ENCODE measurements around the gene MRPL12. TPM values are rescaled to one million over a fixed set of nuclear protein-coding genes. Genes with fewer than 3 reads are reported as not detected.
"Not testable (repeated sequence)": the region's sequence is repeated elsewhere in the genome, so short reads cannot be mapped to it uniquely, and the experiment has no call there.

Gene MRPL12
- total RNA-seq, 1 experiment from 2014 or later = 35.9 TPM

DNA sequence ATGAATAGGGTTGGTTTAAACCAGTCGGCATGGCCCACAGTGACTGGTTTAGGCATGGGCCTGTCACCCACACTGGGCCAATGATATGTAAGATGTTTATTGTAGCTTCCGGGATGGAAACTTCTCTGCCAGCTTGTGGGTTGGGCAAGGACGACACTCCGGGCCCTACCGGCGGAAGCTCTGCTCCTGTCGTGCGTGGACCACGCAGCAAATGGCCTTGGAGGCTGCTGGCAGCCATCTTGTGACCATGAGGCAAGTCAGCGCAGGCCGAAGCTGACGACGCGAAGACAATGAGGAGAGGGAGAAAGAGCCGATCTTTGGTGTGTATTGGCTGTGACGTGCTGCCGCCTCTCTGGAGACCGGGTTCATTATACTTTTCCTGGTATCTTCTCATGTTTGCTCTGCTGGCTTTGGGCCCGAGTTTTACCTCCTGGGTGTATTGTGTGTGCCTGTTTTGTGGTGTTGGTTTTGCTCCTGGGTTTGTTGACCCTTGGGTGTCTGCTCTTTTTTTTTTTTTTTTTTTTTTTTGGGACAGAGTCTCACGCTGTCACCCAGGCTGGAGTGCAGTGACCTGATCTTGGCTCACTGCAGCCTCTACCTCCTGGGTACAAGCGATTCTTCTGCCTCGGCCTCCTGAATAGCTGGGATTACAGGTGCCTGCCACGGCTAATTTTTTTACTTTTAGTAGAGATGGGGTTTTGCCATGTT, 24.3 kb downstream of the MRPL12 start:
- Histone ChIP-seq H3K4me3 (ENCODE audit: insufficient read depth, low read depth, low read length) (no peak overlapping the region), H3K27me3 (ENCODE audit: control insufficient read depth, insufficient read depth, low read length) (no peaks in the 10 kb centered on the region), H3K36me3 (replicated peaks; ENCODE audit: control insufficient read depth, insufficient read depth, low read length) (no peaks in the 10 kb centered on the region)
- no peak for DNase-seq

DNA sequence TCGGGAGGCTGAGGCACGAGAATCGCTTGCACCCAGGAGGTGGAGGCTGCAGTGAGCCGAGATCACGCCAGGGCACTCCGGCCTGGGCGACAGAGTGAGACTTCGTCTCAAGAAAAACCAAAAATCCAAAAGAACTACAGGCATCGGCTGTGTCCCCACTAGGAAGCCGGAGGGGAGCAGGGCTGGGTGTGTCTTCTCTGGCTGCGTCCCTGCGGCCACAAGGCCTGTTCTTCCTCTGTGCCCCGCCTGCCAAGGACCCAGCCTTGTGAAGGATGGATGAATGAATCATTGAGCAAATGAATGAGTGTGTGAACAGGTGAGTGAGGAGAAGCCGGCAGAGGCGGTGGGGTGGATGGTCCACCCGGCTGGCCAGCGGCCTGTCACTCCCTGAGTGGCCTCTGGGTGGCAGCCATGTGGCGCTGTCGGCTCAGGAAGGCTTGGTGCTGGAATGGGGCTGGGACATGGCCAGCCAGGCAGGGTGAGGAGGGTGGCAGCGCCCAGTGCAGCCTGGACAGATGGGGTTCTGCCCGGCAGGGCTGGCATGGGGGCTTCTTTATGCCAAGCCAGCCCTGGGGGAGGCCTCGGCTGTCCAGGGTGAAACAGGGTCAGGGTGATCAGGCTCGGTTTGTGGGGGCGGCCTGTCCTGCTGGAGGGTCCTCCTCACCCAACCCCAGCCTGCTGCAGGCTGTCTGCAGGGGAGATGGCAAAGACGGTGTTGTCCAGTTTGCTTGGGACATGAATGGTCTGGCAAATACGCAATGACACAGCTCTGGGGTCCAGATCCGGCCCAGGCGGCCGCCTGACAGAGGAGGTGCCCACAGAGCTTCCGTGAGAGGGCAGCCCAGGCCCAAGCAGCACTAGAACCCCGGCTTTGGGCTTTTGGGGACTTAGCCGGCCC, 30.6 kb downstream of the MRPL12 start:
- Histone ChIP-seq H3K36me3 (replicated peaks; ENCODE audit: control insufficient read depth, insufficient read depth, low read length) (no peaks in the 10 kb centered on the region), H3K4me3 (ENCODE audit: insufficient read depth, low read depth, low read length) (no peak overlapping the region), H3K27me3 (ENCODE audit: control insufficient read depth, insufficient read depth, low read length) (no peaks in the 10 kb centered on the region)
- peak; percentile 99 for DNase-seq

- H3K27me3 ChIP-seq (ENCODE audit: control insufficient read depth, insufficient read depth, low read length) = no peaks in the 10 kb centered on the region
- H3K4me3 ChIP-seq (ENCODE audit: insufficient read depth, low read depth, low read length) = no peak overlapping the region
- no peak for DNase-seq
- H3K36me3 ChIP-seq (replicated peaks; ENCODE audit: control insufficient read depth, insufficient read depth, low read length) = no peaks in the 10 kb centered on the region
Measured at GRCh38 chr17:81734405-81735263, 31.5 kb downstream of the MRPL12 start.

GRCh38 chr17:81735264-81736102, 32.3 kb downstream of the MRPL12 start:
- Histone ChIP-seq H3K27me3 (ENCODE audit: control insufficient read depth, insufficient read depth, low read length) (no peaks in the 10 kb centered on the region), H3K36me3 (replicated peaks; ENCODE audit: control insufficient read depth, insufficient read depth, low read length) (no peaks in the 10 kb centered on the region), H3K4me3 (ENCODE audit: insufficient read depth, low read depth, low read length) (no peak overlapping the region)
- DNase-seq = no peak

GRCh38 chr17:81737947-81738800, 35.0 kb downstream of the MRPL12 start:
- Histone ChIP-seq H3K36me3 (replicated peaks; ENCODE audit: control insufficient read depth, insufficient read depth, low read length) (no peaks in the 10 kb centered on the region), H3K27me3 (ENCODE audit: control insufficient read depth, insufficient read depth, low read length) (no peaks in the 10 kb centered on the region)
- DNase-seq = no peak

DNA sequence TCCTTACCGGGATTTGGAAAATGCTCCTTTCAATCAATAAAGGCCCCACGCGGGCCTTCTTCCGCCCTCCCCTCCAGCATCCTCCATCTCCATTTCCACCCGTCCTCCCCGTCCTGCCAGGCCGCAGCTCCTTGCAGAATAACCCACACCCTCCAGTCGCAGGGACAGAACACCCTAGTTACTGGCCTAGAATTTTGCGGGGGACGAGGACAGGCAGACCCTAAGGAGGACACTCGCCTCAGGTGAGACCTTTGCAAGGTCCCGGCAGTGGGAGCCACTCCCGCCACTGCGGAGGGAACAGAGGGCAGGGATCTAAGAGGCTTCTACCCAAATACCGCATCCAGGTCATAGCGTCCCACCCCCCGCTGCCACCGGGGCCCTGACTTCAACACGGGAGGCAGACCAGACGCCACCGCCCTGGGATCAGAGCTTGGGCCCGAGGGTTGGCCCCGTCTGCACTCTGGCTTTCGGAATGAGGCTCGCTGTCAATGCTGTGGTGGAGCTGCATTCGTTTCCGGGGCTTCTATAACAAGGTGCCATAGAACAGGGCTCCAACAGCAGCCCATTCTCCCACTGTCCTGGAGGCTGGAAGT, 35.7 kb downstream of the MRPL12 start:
- Histone ChIP-seq H3K36me3 (replicated peaks; ENCODE audit: control insufficient read depth, insufficient read depth, low read length) (no peaks in the 10 kb centered on the region), H3K27me3 (ENCODE audit: control insufficient read depth, insufficient read depth, low read length) (no peaks in the 10 kb centered on the region), H3K4me3 (ENCODE audit: insufficient read depth, low read depth, low read length) (no peak overlapping the region)
- no peak for DNase-seq

More at GRCh38 chr17:81737947-81738800, 35.0 kb downstream of the MRPL12 start:
- H3K4me3 ChIP-seq (ENCODE audit: insufficient read depth, low read depth, low read length) = no peak overlapping the region

DNA sequence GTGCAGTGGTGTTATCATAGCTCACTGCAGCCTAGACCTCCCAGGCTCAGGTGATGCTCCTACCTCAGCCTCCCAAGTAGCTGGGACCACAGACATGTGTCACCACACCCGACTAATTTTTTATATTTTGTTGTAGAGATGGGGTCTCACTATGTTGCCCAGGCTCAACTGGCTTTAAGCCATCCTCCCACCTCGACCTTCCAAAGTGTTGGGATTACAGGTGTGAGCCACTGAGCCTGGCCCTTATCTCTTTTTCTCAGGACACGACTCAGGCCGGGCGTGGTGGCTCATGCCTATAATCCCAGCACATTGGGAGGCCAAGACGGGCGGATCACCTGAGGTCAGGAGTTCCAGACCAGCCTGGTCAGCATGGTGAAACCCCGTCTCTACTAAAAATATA, 36.4 kb downstream of the MRPL12 start:
- H3K4me3 ChIP-seq (ENCODE audit: insufficient read depth, low read depth, low read length); DNase-seq; H3K36me3 ChIP-seq (replicated peaks; ENCODE audit: control insufficient read depth, insufficient read depth, low read length): not testable (repeated sequence)

DNA sequence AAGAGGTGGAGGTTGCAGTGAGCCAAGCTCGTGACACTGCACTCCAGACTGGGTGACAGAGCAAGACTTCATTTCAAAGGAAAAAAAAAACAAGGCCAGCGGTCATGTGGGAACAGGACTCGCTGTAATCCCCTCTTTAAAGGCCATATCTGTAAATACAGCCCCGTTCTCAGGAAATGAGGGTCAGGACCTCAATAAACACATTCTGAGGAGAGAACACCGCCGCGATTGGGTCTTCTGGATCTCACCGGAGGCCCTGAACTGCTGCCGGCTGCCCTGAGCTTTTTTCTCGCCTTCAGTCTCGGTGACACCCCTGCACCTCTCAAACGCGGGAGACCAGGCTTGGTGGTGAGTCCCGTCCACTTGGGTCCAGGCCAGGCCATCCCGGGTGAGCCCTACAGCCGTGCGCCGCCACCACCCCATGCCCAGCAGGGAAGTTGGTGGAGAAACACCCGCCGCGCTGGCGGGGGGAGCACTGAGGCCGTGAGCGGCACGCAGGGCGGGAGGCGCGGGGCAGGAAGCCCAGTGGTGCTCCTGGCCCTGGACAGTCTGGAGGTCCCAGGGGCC, 37.3 kb downstream of the MRPL12 start:
- DNase-seq = no peak
- Histone ChIP-seq H3K36me3 (replicated peaks; ENCODE audit: control insufficient read depth, insufficient read depth, low read length) (no peaks in the 10 kb centered on the region), H3K27me3 (ENCODE audit: control insufficient read depth, insufficient read depth, low read length) (no peaks in the 10 kb centered on the region), H3K4me3 (ENCODE audit: insufficient read depth, low read depth, low read length) (no peak overlapping the region)

More for the DNA sequence above, 36.4 kb downstream of the MRPL12 start:
- not testable (repeated sequence) for H3K27me3 ChIP-seq (ENCODE audit: control insufficient read depth, insufficient read depth, low read length)

DNA sequence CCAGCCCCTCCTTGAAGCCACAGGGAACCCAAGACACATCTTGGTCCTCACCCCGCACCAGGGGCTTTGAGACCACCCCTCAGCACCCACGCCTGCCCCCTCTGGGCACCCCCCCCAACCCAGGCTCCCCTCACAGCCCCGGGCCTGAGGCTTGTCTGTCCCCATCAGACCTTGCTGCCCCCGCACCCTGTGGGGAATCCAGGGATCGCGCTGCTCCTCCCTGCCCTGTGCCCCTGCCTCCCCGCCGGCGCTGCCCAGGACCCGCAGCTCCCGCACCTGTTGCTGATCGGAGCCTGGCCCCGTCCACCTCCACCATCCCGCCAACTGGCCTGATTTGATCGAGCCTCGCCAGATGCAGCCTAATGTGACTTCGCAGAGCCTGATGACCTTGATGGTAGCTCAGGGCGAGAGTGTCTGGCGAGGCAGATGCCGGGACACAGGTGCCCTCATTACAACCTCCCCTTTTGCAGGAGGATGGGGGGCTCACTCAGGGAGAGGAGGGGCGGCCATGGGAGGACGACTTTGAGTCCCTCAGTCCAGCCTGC, 38.0 kb downstream of the MRPL12 start:
- DNase-seq = no peak
- H3K27me3 ChIP-seq (ENCODE audit: control insufficient read depth, insufficient read depth, low read length) = no peaks in the 10 kb centered on the region

DNA sequence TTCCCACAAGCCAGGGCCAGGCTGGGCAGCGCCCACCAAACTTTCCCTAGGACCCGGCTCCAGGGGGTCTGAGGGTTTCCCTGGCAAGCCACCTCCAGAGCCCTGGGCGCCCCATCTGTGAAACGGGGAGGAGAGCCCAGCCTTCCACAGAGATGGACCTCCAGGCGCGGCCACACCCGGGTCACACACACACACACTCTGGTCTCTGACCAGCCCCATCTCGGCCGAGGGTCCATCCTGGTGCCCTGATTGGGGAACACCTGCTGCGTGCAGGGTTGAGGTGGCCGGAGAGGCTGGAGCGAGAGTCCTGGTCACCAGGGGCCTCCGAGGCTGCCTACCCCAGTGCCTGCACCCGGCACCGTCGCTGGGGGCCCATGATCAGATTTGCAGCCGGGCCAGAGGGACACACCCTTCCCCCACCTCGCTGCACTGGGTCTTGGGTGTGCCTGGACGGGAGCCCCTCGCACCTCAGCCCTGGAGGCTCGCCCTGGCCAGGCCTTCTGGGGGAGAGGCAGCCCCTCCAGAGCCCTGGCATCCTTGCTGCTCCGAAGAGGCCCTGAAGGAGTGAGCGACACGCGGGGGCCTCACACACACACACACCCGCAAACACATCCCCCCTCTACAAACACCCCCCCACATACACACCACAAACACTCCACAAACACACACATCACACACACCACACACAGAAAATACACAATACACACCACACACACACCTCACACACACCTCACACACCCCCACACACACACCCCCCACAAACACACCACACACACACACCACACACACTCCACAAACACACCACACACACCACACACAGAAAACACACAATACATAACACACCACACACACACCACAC, 38.7 kb downstream of the MRPL12 start:
- no peaks in the 10 kb centered on the region for H3K36me3 ChIP-seq (replicated peaks; ENCODE audit: control insufficient read depth, insufficient read depth, low read length)
- no peak overlapping the region for H3K4me3 ChIP-seq (ENCODE audit: insufficient read depth, low read depth, low read length)
- H3K27me3 ChIP-seq (ENCODE audit: control insufficient read depth, insufficient read depth, low read length) = no peaks in the 10 kb centered on the region
- DNase-seq = no peak

More for the DNA sequence above, 38.0 kb downstream of the MRPL12 start:
- Histone ChIP-seq H3K36me3 (replicated peaks; ENCODE audit: control insufficient read depth, insufficient read depth, low read length) (no peaks in the 10 kb centered on the region), H3K4me3 (ENCODE audit: insufficient read depth, low read depth, low read length) (no peak overlapping the region)
